Measurements from ENCODE around the gene MACROD2. TPM values are rescaled to one million over a fixed set of nuclear protein-coding genes. Genes with fewer than 3 reads are reported as not detected.

Gene MACROD2
- total and polyA plus RNA-seq, 2 experiments from 2014 or later: 2.8 to 4.3 TPM

DNA sequence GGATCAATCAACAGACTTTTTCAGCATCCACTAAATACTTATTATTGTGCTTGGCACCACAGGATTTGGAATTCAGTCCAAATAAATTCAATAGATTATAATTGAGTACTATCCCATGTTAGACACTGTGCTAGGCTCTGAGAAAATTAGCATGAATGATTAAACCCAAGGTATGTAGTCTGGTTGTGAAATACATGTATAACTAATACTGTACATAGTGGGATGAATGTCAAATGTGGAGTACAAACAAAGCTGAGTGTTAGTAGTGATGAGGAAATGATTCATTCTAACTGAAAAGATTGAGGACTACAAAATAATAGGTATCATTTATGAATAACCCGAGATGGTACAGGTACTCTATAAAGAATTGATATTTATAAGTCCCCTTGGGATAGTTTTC is 454.0 kb downstream of the MACROD2 start:
- no peak for ATAC-seq
- Mint-ChIP-seq H3K4me1 (peaks cover 7% of the 10 kb centered on the region; the same call in 2 of the 3 replicates), H3K27ac (no peak overlapping the region), H3K27me3 (ENCODE audit: insufficient read depth, low read depth, poor library complexity) (no peaks in the 10 kb centered on the region), H3K36me3 (ENCODE audit: low read depth) (peaks cover 3% of the 10 kb centered on the region; the same call in 2 of the 3 replicates), H3K9me3 (no peaks in the 10 kb centered on the region), H3K4me3 (no peak overlapping the region)
- no peak overlapping the region for H3K4me2 ChIP-seq
- H4K20me1 ChIP-seq (replicated peaks; ENCODE audit: insufficient read depth): no peaks in the 10 kb centered on the region
- no peaks in the 10 kb centered on the region for H3F3A ChIP-seq (replicated peaks; ENCODE audit: low read depth)
- no peak overlapping the region for H2AFZ ChIP-seq
- H3K27ac ChIP-seq (ENCODE audit: low read depth): no peak overlapping the region
- TF ChIP-seq CREB1 (CRISPR knock-in tag; IDR thresholded peaks at IDR 0.05; ENCODE audit: low read depth): no peak
- TF ChIP-seq, protein P1, sequence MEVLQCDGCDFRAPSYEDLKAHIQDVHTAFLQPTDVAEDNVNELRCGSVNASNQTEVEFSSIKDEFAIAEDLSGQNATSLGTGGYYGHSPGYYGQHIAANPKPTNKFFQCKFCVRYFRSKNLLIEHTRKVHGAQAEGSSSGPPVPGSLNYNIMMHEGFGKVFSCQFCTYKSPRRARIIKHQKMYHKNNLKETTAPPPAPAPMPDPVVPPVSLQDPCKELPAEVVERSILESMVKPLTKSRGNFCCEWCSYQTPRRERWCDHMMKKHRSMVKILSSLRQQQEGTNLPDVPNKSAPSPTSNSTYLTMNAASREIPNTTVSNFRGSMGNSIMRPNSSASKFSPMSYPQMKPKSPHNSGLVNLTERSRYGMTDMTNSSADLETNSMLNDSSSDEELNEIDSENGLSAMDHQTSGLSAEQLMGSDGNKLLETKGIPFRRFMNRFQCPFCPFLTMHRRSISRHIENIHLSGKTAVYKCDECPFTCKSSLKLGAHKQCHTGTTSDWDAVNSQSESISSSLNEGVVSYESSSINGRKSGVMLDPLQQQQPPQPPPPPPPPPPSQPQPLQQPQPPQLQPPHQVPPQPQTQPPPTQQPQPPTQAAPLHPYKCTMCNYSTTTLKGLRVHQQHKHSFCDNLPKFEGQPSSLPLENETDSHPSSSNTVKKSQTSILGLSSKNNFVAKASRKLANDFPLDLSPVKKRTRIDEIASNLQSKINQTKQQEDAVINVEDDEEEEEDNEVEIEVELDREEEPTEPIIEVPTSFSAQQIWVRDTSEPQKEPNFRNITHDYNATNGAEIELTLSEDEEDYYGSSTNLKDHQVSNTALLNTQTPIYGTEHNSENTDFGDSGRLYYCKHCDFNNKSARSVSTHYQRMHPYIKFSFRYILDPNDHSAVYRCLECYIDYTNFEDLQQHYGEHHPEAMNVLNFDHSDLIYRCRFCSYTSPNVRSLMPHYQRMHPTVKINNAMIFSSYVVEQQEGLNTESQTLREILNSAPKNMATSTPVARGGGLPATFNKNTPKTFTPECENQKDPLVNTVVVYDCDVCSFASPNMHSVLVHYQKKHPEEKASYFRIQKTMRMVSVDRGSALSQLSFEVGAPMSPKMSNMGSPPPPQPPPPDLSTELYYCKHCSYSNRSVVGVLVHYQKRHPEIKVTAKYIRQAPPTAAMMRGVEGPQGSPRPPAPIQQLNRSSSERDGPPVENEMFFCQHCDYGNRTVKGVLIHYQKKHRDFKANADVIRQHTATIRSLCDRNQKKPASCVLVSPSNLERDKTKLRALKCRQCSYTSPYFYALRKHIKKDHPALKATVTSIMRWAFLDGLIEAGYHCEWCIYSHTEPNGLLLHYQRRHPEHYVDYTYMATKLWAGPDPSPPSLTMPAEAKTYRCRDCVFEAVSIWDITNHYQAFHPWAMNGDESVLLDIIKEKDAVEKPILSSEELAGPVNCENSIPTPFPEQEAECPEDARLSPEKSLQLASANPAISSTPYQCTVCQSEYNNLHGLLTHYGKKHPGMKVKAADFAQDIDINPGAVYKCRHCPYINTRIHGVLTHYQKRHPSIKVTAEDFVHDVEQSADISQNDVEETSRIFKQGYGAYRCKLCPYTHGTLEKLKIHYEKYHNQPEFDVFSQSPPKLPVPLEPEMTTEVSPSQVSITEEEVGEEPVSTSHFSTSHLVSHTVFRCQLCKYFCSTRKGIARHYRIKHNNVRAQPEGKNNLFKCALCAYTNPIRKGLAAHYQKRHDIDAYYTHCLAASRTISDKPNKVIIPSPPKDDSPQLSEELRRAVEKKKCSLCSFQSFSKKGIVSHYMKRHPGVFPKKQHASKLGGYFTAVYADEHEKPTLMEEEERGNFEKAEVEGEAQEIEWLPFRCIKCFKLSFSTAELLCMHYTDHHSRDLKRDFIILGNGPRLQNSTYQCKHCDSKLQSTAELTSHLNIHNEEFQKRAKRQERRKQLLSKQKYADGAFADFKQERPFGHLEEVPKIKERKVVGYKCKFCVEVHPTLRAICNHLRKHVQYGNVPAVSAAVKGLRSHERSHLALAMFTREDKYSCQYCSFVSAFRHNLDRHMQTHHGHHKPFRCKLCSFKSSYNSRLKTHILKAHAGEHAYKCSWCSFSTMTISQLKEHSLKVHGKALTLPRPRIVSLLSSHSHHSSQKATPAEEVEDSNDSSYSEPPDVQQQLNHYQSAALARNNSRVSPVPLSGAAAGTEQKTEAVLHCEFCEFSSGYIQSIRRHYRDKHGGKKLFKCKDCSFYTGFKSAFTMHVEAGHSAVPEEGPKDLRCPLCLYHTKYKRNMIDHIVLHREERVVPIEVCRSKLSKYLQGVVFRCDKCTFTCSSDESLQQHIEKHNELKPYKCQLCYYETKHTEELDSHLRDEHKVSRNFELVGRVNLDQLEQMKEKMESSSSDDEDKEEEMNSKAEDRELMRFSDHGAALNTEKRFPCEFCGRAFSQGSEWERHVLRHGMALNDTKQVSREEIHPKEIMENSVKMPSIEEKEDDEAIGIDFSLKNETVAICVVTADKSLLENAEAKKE (CRISPR knock-in tag; IDR thresholded peaks at IDR 0.05): no peak
- TF ChIP-seq, protein P2, sequence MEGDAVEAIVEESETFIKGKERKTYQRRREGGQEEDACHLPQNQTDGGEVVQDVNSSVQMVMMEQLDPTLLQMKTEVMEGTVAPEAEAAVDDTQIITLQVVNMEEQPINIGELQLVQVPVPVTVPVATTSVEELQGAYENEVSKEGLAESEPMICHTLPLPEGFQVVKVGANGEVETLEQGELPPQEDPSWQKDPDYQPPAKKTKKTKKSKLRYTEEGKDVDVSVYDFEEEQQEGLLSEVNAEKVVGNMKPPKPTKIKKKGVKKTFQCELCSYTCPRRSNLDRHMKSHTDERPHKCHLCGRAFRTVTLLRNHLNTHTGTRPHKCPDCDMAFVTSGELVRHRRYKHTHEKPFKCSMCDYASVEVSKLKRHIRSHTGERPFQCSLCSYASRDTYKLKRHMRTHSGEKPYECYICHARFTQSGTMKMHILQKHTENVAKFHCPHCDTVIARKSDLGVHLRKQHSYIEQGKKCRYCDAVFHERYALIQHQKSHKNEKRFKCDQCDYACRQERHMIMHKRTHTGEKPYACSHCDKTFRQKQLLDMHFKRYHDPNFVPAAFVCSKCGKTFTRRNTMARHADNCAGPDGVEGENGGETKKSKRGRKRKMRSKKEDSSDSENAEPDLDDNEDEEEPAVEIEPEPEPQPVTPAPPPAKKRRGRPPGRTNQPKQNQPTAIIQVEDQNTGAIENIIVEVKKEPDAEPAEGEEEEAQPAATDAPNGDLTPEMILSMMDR (conservative IDR thresholded peaks at IDR 0.05; ENCODE audit: low read depth in 2 of 2): no peak
- TF ChIP-seq, protein P3, sequence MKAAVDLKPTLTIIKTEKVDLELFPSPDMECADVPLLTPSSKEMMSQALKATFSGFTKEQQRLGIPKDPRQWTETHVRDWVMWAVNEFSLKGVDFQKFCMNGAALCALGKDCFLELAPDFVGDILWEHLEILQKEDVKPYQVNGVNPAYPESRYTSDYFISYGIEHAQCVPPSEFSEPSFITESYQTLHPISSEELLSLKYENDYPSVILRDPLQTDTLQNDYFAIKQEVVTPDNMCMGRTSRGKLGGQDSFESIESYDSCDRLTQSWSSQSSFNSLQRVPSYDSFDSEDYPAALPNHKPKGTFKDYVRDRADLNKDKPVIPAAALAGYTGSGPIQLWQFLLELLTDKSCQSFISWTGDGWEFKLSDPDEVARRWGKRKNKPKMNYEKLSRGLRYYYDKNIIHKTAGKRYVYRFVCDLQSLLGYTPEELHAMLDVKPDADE (IDR thresholded peaks at IDR 0.05): no peak
- no peak for TF ChIP-seq ZNF114 (CRISPR knock-in tag; IDR thresholded peaks at IDR 0.05)
- TF ChIP-seq, protein P4, sequence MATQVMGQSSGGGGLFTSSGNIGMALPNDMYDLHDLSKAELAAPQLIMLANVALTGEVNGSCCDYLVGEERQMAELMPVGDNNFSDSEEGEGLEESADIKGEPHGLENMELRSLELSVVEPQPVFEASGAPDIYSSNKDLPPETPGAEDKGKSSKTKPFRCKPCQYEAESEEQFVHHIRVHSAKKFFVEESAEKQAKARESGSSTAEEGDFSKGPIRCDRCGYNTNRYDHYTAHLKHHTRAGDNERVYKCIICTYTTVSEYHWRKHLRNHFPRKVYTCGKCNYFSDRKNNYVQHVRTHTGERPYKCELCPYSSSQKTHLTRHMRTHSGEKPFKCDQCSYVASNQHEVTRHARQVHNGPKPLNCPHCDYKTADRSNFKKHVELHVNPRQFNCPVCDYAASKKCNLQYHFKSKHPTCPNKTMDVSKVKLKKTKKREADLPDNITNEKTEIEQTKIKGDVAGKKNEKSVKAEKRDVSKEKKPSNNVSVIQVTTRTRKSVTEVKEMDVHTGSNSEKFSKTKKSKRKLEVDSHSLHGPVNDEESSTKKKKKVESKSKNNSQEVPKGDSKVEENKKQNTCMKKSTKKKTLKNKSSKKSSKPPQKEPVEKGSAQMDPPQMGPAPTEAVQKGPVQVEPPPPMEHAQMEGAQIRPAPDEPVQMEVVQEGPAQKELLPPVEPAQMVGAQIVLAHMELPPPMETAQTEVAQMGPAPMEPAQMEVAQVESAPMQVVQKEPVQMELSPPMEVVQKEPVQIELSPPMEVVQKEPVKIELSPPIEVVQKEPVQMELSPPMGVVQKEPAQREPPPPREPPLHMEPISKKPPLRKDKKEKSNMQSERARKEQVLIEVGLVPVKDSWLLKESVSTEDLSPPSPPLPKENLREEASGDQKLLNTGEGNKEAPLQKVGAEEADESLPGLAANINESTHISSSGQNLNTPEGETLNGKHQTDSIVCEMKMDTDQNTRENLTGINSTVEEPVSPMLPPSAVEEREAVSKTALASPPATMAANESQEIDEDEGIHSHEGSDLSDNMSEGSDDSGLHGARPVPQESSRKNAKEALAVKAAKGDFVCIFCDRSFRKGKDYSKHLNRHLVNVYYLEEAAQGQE (IDR thresholded peaks at IDR 0.05; ENCODE audit: unreplicated experiment): no peak
- TF ChIP-seq STAT1 (IDR thresholded peaks at IDR 0.05; ENCODE audit: unreplicated experiment): no peak
- TF ChIP-seq EZH2phosphoT487 (IDR thresholded peaks at IDR 0.05; ENCODE audit: unreplicated experiment): no peak
- TF ChIP-seq ZNF331 (CRISPR knock-in tag; IDR thresholded peaks at IDR 0.05; ENCODE audit: low read depth): no peak
- no peak for TF ChIP-seq POLR2AphosphoS5 (IDR thresholded peaks at IDR 0.05; ENCODE audit: low read depth)
- TF ChIP-seq JUNB (IDR thresholded peaks at IDR 0.05; ENCODE audit: unreplicated experiment): no peak
- no peak for TF ChIP-seq EZH2 (IDR thresholded peaks at IDR 0.05; ENCODE audit: low read depth, unreplicated experiment)
- TF ChIP-seq NANOG (IDR thresholded peaks at IDR 0.05; ENCODE audit: borderline replicate concordance): no peak
- 0 out of 2 replicates have a peak, but pooled peaks cover 8% of the 10 kb centered on the region for H3K9me2 ChIP-seq (ENCODE audit: insufficient read depth)
- H3K27me3 ChIP-seq (ENCODE audit: insufficient read depth): no peaks in the 10 kb centered on the region
- no peaks in the 10 kb centered on the region for H3K36me3 ChIP-seq (ENCODE audit: insufficient read depth)
- no peak for DNase-seq (ENCODE audit: low spot score)
- no peak overlapping the region for H3K4me3 ChIP-seq
- H3K79me2 ChIP-seq (replicated peaks; ENCODE audit: insufficient read depth): no peaks in the 10 kb centered on the region
- no peaks in the 10 kb centered on the region; the same call in 1 of the 2 replicates for H3K4me1 ChIP-seq (ENCODE audit: insufficient read depth)

Data from GM23338 (cell line).